Fibroblast of lung (primary cell): ENCODE data around the gene PAX2. TPM values are rescaled to one million over a fixed set of nuclear protein-coding genes. Genes with fewer than 3 reads are reported as not detected.

Source experiments
- DNase-seq, 2 donors: peaks; one replicate each; pipeline versions ENCODE4 v3.0.0 to v3.0.0-alpha.2; 2010; ENCODE audit warnings: low read depth in 2 of 2
- H2AFZ ChIP-seq: 2 replicates; pipeline ENCODE4 v1.5.1; 2012; ENCODE audit warnings: low read length, control low read depth, inconsistent platforms
- H3K27ac ChIP-seq: 2 replicates; pipeline ENCODE4 v1.5.1; 2011; ENCODE audit warnings: low read length, control low read depth; ENCODE audit not compliant: insufficient read depth
- H3K27me3 ChIP-seq: 2 replicates; pipeline ENCODE4 v1.5.1; 2011; ENCODE audit warnings: mild to moderate bottlenecking, low read length; ENCODE audit not compliant: control insufficient read depth, insufficient read depth
- H3K36me3 ChIP-seq: 2 replicates; pipeline ENCODE4 v1.5.1; 2011; ENCODE audit warnings: low read length; ENCODE audit not compliant: control insufficient read depth, insufficient read depth
- H3K4me1 ChIP-seq: 2 replicates; pipeline ENCODE4 v1.5.1; 2011; ENCODE audit warnings: low read length; ENCODE audit not compliant: control insufficient read depth, insufficient read depth; ENCODE audit errors: extremely low read depth
- H3K4me2 ChIP-seq: 2 replicates; pipeline ENCODE4 v1.5.1; 2011; ENCODE audit warnings: low read length, control low read depth; ENCODE audit not compliant: insufficient read depth; ENCODE audit errors: extremely low read depth
- H3K4me3 ChIP-seq, 4 experiments: fragments of 200-600 bp in 1 of 4; sonication (generic) in 1 of 4; replicated peaks in 1 of 4; 2 replicates each; pipeline ENCODE4 v1.5.1; 2011 to 2016; ENCODE audit warnings: low read length in 4 of 4, low read depth in 3 of 4, mild to moderate bottlenecking in 3 of 4, control low read depth in 2 of 4, inconsistent platforms in 1 of 4, mixed read lengths in 1 of 4; ENCODE audit not compliant: insufficient read depth in 1 of 4; ENCODE audit errors: control extremely low read depth in 1 of 4
- H3K79me2 ChIP-seq: 2 replicates; pipeline ENCODE4 v1.5.1; 2012; ENCODE audit warnings: mild to moderate bottlenecking, low read length, inconsistent platforms; ENCODE audit not compliant: control insufficient read depth, insufficient read depth
- H3K9ac ChIP-seq: 2 replicates; pipeline ENCODE4 v1.5.1; 2011; ENCODE audit warnings: mild to moderate bottlenecking, low read length, control low read depth; ENCODE audit not compliant: insufficient read depth
- H3K9me3 ChIP-seq: 2 replicates; pipeline ENCODE4 v1.5.1; 2012; ENCODE audit warnings: low read depth, low read length; ENCODE audit not compliant: control insufficient read depth, insufficient read depth
- H4K20me1 ChIP-seq: 2 replicates; pipeline ENCODE4 v1.5.1; 2011; ENCODE audit warnings: low read length; ENCODE audit not compliant: control insufficient read depth, insufficient read depth; ENCODE audit errors: extremely low read depth
- CTCF ChIP-seq, 2 donors: IDR thresholded peaks in 1 of 2; conservative IDR thresholded peaks in 1 of 2; 1 replicate in 1 of 2; 2 replicates in 1 of 2; pipeline ENCODE4 v1.5.1; 2011 to 2012; ENCODE audit warnings: low read length in 2 of 2, control low read depth in 1 of 2, inconsistent platforms in 1 of 2, low read depth in 1 of 2, mild to moderate bottlenecking in 1 of 2
- EZH2 ChIP-seq: IDR thresholded peaks from 2 replicates; pipeline ENCODE4 v1.5.1; 2012; ENCODE audit warnings: low read length, control low read depth, mild to moderate bottlenecking; ENCODE audit errors: missing control alignments
- polyA plus RNA-seq, 2 donors: library from polyadenylated mRNA; depleted of rRNA in 1 of 2; stranded (reverse) in 1 of 2; unstranded in 1 of 2; fragments of >200 nt; gene quantifications; 2 replicates each; pipeline ENCODE4 v1.2.1, GENCODE V29; 2011 to 2012; ENCODE audit warnings: missing spikeins in 1 of 2
- total RNA-seq: library from RNA; depleted of rRNA; stranded (reverse); fragments of >200 nt; gene quantifications from 2 replicates; pipeline ENCODE4 v1.2.1, GENCODE V29; 2014

Gene PAX2
- total and polyA plus RNA-seq, 2 donors (not counting 1 experiment from before 2014, with no cell fraction given), result not detected

- H3K4me2 ChIP-seq, result no peak overlapping the region
- H3K27ac ChIP-seq, result no peak overlapping the region
- TF ChIP-seq EZH2, result no peak
- no peak for TF ChIP-seq CTCF (conservative IDR thresholded peaks at IDR 0.05 in 1 of 2, IDR thresholded peaks at IDR 0.05 in 1 of 2; ENCODE audit: low read depth in 1 of 2, low read length in 2 of 2)
- no peak overlapping the region for H3K9ac ChIP-seq
- H3K27me3 ChIP-seq, result peaks cover 9% of the 10 kb centered on the region
- no peaks in the 10 kb centered on the region for H3K79me2 ChIP-seq
- H3K9me3 ChIP-seq, result no peaks in the 10 kb centered on the region
- no peaks in the 10 kb centered on the region for H4K20me1 ChIP-seq
- H2AFZ ChIP-seq, result no peak overlapping the region
- no peaks in the 10 kb centered on the region for H3K4me1 ChIP-seq
- DNase-seq, result no peak
- H3K36me3 ChIP-seq, result no peaks in the 10 kb centered on the region
- H3K4me3 ChIP-seq, result no peak overlapping the region
Observed at GRCh38 chr10:100837300-100837699, 91.9 kb downstream of the PAX2 start.

GRCh38 chr10:100838986-100839385 lies 93.6 kb downstream of the PAX2 start:
- Histone ChIP-seq H3K27ac (no peak overlapping the region), H3K4me2 (no peak overlapping the region), H3K4me3 (no peak overlapping the region), H4K20me1 (no peaks in the 10 kb centered on the region), H3K4me1 (no peaks in the 10 kb centered on the region), H3K36me3 (no peaks in the 10 kb centered on the region), H3K27me3 (peaks cover 3% of the 10 kb centered on the region), H3K9me3 (no peaks in the 10 kb centered on the region), H2AFZ (no peak overlapping the region), H3K79me2 (no peaks in the 10 kb centered on the region), H3K9ac (no peak overlapping the region)
- DNase-seq, result no peak
- TF ChIP-seq CTCF (conservative IDR thresholded peaks at IDR 0.05 in 1 of 2, IDR thresholded peaks at IDR 0.05 in 1 of 2; ENCODE audit: low read depth in 1 of 2, low read length in 2 of 2) (no peak), EZH2 (no peak)

- Histone ChIP-seq H3K9me3 (no peaks in the 10 kb centered on the region), H3K27me3 (peaks cover 3% of the 10 kb centered on the region), H4K20me1 (no peaks in the 10 kb centered on the region), H3K4me2 (no peak overlapping the region), H3K36me3 (no peaks in the 10 kb centered on the region), H3K9ac (no peak overlapping the region), H2AFZ (no peak overlapping the region), H3K27ac (no peak overlapping the region), H3K4me3 (no peak overlapping the region), H3K4me1 (no peaks in the 10 kb centered on the region), H3K79me2 (no peaks in the 10 kb centered on the region)
- no peak for DNase-seq
- TF ChIP-seq CTCF (conservative IDR thresholded peaks at IDR 0.05 in 1 of 2, IDR thresholded peaks at IDR 0.05 in 1 of 2; ENCODE audit: low read depth in 1 of 2, low read length in 2 of 2) (no peak), EZH2 (no peak)
Observed at GRCh38 chr10:100841528-100841927, 96.1 kb downstream of the PAX2 start.
